Smooth muscle cell of the pulmonary artery (primary cell): ENCODE data around the gene ARHGDIB. TPM values are rescaled to one million over a fixed set of nuclear protein-coding genes. Genes with fewer than 3 reads are reported as not detected.

Source experiments
- total RNA-seq: library from RNA; depleted of rRNA; stranded (reverse); fragments of >200 nt; gene quantifications from 2 replicates; pipeline ENCODE4 v1.2.3, GENCODE V29; 2014

The ARHGDIB gene
- total RNA-seq, result 11.4 and 14.0 TPM in 2 replicates

DNA sequence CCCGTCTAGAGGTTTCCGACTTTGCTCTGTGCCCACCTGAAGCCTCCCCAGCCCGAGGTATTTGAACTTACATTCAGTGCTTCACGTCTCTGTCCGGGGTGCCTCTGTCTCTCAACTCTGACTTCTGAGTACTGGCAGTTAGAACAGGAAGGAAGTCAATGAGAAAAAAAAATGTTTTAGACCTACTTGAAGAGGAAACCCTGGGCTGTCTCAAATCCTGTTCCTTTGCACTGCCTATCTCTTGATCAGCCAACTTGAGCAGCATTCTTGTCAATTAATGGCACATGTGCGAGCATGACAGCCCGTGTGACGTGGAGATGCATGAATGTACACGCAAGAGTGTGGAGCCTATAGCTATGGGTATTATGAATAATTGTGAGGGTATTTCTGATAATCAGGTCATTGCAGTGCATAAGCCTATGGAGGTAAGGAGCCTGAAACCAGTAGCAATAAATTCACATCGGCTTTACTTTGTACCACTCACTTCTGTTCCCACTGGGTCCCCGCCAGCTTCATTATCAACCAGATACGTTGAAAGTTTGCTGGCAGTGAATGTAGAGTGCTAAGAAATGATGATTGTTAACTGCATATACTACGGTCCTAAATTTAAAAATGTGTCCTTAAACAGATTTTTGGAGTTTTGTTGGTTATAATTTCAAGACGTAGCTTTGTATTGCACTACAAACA, at the start of gene ARHGDIB:
Gene ARHGDIB, minus strand, starts transcription at position 136 of the 687 bp plus-strand sequence. CDS start 10,889 bp downstream, outside the sequence.

DNA sequence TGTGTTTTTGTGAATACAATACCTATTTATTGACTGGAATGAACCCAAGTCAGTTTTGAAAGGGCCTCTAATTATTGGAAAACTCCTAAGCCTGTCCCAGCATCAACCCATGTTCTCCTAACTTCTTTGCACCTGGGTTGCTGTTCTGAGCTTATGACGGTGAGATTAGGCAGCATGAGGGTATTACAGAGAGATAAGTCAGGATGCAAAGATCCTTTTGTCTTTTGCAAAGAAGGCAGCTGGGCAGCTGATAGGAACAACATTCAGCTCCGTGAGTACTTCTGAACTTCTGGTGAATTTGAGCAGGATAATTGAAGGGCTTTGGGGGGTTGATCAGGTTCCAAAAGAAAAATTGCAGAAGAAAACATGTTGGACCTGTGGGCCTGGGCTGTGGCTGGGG, 11.4 kb upstream of the ARHGDIB start, which contains the start of gene PDE6H:
Gene PDE6H, plus strand, starts transcription at position 227 of the 400 bp plus-strand sequence. CDS start 4,971 bp downstream, outside the sequence.

DNA sequence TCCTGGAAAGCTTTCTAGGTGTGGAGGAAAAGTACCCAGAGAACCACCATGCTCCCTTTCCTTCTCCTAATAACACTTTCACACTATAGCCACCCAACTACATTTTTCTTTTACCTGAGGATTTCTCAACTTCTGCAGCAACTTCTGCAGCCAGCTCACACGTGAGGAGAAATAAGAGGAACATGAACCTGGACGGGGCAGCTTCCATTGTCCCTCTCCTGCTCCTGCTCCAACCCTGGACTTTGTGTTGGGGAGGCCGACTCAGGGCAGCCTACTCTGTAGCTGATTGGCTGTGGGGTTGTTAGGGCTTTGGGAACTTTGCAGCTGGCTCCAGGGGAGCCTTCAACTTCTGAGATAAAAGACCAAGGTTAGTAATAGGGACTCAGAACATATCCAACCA, 23.1 kb downstream of the ARHGDIB start, which contains the start of gene ERP27:
Gene ERP27, minus strand, starts transcription at position 237 of the 400 bp plus-strand sequence. Its CDS starts 29 bp downstream, at position 208.

Other genes starting within 250 kb of the ARHGDIB start
- gene WBP11, start 158.1 kb downstream of the ARHGDIB start, total RNA-seq, result 21.6 TPM in 2 replicates
- 0.59 and 0.72 TPM in 2 replicates for gene C12orf60, start 157.9 kb downstream of the ARHGDIB start, total RNA-seq
- 0.96 and 1.2 TPM in 2 replicates for gene SMCO3, start 147.4 kb downstream of the ARHGDIB start, total RNA-seq
- gene ART4, start 118.1 kb downstream of the ARHGDIB start, total RNA-seq, result 6.1 and 8.3 TPM in 2 replicates
- gene MGP, start 75.7 kb downstream of the ARHGDIB start, total RNA-seq, result 81.2 and 251 TPM in 2 replicates
- not detected in 2 replicates for gene ERP27, start 23.1 kb downstream of the ARHGDIB start, total RNA-seq
- gene PDE6H, start 11.4 kb upstream of the ARHGDIB start, total RNA-seq, result not detected in 2 replicates